Neural crest cell (in vitro differentiated cells): ENCODE data around the gene GAB2. TPM values are rescaled to one million over a fixed set of nuclear protein-coding genes. Genes with fewer than 3 reads are reported as not detected.

Experiments
- DNase-seq: peaks from one replicate; pipeline ENCODE4 v3.0.0; 2021; ENCODE audit warnings: low read depth, mixed read lengths, low spot score
- H3K27ac Mint-ChIP-seq: one replicate; pipeline ENCODE4 v1.8.0; 2021; ENCODE audit warnings: mild to moderate bottlenecking, mixed read lengths; ENCODE audit not compliant: unreplicated experiment
- H3K27me3 Mint-ChIP-seq: 2 replicates; pipeline ENCODE4 v1.8.0; 2021; ENCODE audit warnings: low read depth, mild to moderate bottlenecking, mixed read lengths
- H3K36me3 Mint-ChIP-seq: 2 replicates; pipeline ENCODE4 v1.8.0; 2021; ENCODE audit warnings: low read depth, mild to moderate bottlenecking, mixed read lengths
- H3K4me1 Mint-ChIP-seq: 2 replicates; pipeline ENCODE4 v1.8.0; 2021; ENCODE audit warnings: mixed read lengths
- H3K4me3 Mint-ChIP-seq: one replicate; pipeline ENCODE4 v1.8.0; 2021; ENCODE audit warnings: mild to moderate bottlenecking, mixed read lengths
- H3K9me3 Mint-ChIP-seq: 2 replicates; pipeline ENCODE4 v1.8.0; 2021; ENCODE audit warnings: mixed read lengths
- CTCF ChIP-seq: fragments of 200-600 bp; sonication (generic); conservative IDR thresholded peaks from 2 replicates; pipeline ENCODE4 v1.5.0; 2021; ENCODE audit warnings: antibody characterized with exemption, mild to moderate bottlenecking
- total RNA-seq: library from RNA; stranded (reverse); gene quantifications from 2 replicates; pipeline ENCODE4 v1.2.1, GENCODE V29; 2021

Gene GAB2
- total RNA-seq, 1 donor from 2014 or later = 27.9 TPM

- DNase-seq = no peak
- H3K27me3 Mint-ChIP-seq = no peaks in the 10 kb centered on the region
- no peaks in the 10 kb centered on the region for H3K9me3 Mint-ChIP-seq
- H3K4me3 Mint-ChIP-seq = no peak overlapping the region
- H3K36me3 Mint-ChIP-seq = peaks cover 11% of the 10 kb centered on the region
- H3K4me1 Mint-ChIP-seq = no peaks in the 10 kb centered on the region
- peak overlapping the region; percentile 82 for H3K27ac Mint-ChIP-seq
- TF ChIP-seq CTCF = no peak
These were observed 248.8 kb downstream of the GAB2 start for GRCh38 chr11:78168539-78169477.

GRCh38 chr11:78166855-78167469, 250.7 kb downstream of the GAB2 start:
- no peaks in the 10 kb centered on the region for H3K36me3 Mint-ChIP-seq
- no peak overlapping the region for H3K4me3 Mint-ChIP-seq
- no peaks in the 10 kb centered on the region for H3K9me3 Mint-ChIP-seq
- no peaks in the 10 kb centered on the region for H3K27me3 Mint-ChIP-seq
- H3K4me1 Mint-ChIP-seq = no peaks in the 10 kb centered on the region
- no peak for DNase-seq
- peak overlapping the region; percentile 50 for H3K27ac Mint-ChIP-seq
- TF ChIP-seq CTCF = no peak

Other genes starting within 250 kb of the GAB2 start
- gene KCTD21, start 229.2 kb downstream of the GAB2 start, total RNA-seq = 6.4 and 8.4 TPM in 2 replicates
- gene USP35, start 228.9 kb downstream of the GAB2 start, total RNA-seq = 9.3 and 11.1 TPM in 2 replicates
- gene NARS2, start 157.0 kb upstream of the GAB2 start, total RNA-seq = 28.2 and 30.8 TPM in 2 replicates